Transverse colon (tissue), 4 donors: ENCODE data around the gene SMYD2. TPM values are rescaled to one million over a fixed set of nuclear protein-coding genes. Genes with fewer than 3 reads are reported as not detected.

ENCODE experiments used
- DNase-seq: peaks from one replicate; pipeline ENCODE4 v3.0.0-alpha.2; 2019
- H3K27ac ChIP-seq, 4 donors: fragments of 200-600 bp; sonication (generic); 2 replicates each; pipeline ENCODE4 v1.5.1; 2016 to 2018; ENCODE audit warnings: inconsistent platforms in 4 of 4
- H3K27me3 ChIP-seq: fragments of 200-600 bp; sonication (generic); 2 replicates; pipeline ENCODE4 v1.5.1; 2017; ENCODE audit warnings: inconsistent platforms
- H3K36me3 ChIP-seq, 4 donors: fragments of 200-600 bp; sonication (generic); 2 replicates each; pipeline ENCODE4 v1.5.1; 2017 to 2019; ENCODE audit warnings: inconsistent platforms in 4 of 4
- H3K4me1 ChIP-seq, 4 donors: fragments of 200-600 bp; sonication (generic); 2 replicates each; pipeline ENCODE4 v1.5.1; 2017 to 2020; ENCODE audit warnings: inconsistent platforms in 4 of 4
- H3K4me3 ChIP-seq, 4 donors: fragments of 200-600 bp; sonication (generic); 1 replicate in 1 of 4; 2 replicates in 3 of 4; pipeline versions ENCODE4 v1.5.1 to v1.6.1; 2017 to 2019; ENCODE audit warnings: inconsistent platforms in 4 of 4
- H3K9me3 ChIP-seq, 2 donors: fragments of 200-600 bp; sonication (generic); 2 replicates each; pipeline ENCODE4 v1.5.1; 2017 to 2019; ENCODE audit warnings: inconsistent platforms in 2 of 2
- EP300 ChIP-seq: sonication (generic); formaldehyde crosslinking; IDR thresholded peaks from one replicate; pipeline ENCODE4 v1.6.1; 2017; ENCODE audit warnings: antibody characterized with exemption, low read depth
- POLR2A ChIP-seq: fragments of 450-650 bp; IDR thresholded peaks from one replicate; pipeline ENCODE4 v1.6.1; 2016; ENCODE audit warnings: antibody characterized with exemption, mild to moderate bottlenecking, moderate library complexity
- POLR2AphosphoS5 ChIP-seq, 3 donors: sonication (generic); formaldehyde crosslinking; IDR thresholded peaks; one replicate each; pipeline ENCODE4 v1.6.1; 2016; ENCODE audit warnings: antibody characterized with exemption in 3 of 3
- WGBS, 2 donors: methylation state at CpG; one replicate each; pipeline ENCODE4 v1.1.5; 2018; ENCODE audit warnings: low coverage in 1 of 2; 5-methylcytosine and 5-hydroxymethylcytosine counted together
- in situ Hi-C, 4 donors: fragments of 200-750 bp; cut with MboI; loops; one replicate each; pipeline versions ENCODE4 v1.15.0 to v1.15.1; 2017; ENCODE audit warnings: low sequenced_read_pairs in 3 of 4, low pct_ligation_motif_present in 1 of 4, low pct_unique_long_range_greater_than_20kb in 1 of 4
- intact Hi-C: fragments of 100-400 bp; cut with DNase I; formaldehyde crosslinking; loops from one replicate; pipeline ENCODE4 v1.15.1; 2023; ENCODE audit warnings: low total_unique reads
- total RNA-seq, 4 donors: library from RNA; depleted of rRNA; stranded (reverse); fragments of >200 nt; gene quantifications; one replicate each; pipeline ENCODE4 v1.1.0, GENCODE V29; 2016
- TF ChIP-seq, protein P1 (sequence below), 5 experiments: fragments of 200-600 bp in 3 of 5; fragments of 450-650 bp in 2 of 5; sonication (generic) in 3 of 5; IDR thresholded peaks; 1 replicate in 2 of 5; 2 replicates in 3 of 5; pipeline ENCODE4 v1.5.1; 2016 to 2017; ENCODE audit warnings: antibody characterized with exemption in 5 of 5, inconsistent platforms in 3 of 5, mild to moderate bottlenecking in 2 of 5, moderate library complexity in 1 of 5

SMYD2 gene
- total RNA-seq, 4 donors from 2014 or later = 8.6 to 21.8 (median 20.9) TPM

DNA sequence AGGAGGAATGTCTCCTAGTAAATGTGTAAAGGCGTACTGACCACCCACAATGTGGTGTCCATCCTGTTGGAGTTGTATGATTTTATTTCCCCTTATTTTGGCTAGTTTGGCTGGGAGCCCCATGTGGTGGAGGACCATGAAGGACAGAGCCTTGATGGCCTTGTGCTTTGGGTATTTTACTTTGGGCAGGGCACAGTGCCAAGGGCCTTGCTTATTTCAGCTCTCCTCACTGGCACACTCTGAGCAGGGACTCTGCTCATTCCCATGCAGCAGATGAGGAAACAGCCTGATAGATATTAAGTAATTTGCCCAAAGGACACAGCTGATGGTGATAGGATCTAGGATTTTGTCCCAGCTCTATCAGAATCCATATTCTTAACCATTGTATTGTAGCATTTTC is 50.2 kb downstream of the SMYD2 start:
- peaks cover 0 to 3% (median 0%) of the 10 kb centered on the region in 4 donors for H3K4me1 ChIP-seq
- TF ChIP-seq POLR2AphosphoS5 (IDR thresholded peaks at IDR 0.05) (no peak), EP300 (no peak), POLR2A (no peak)
- TF ChIP-seq, protein P1, sequence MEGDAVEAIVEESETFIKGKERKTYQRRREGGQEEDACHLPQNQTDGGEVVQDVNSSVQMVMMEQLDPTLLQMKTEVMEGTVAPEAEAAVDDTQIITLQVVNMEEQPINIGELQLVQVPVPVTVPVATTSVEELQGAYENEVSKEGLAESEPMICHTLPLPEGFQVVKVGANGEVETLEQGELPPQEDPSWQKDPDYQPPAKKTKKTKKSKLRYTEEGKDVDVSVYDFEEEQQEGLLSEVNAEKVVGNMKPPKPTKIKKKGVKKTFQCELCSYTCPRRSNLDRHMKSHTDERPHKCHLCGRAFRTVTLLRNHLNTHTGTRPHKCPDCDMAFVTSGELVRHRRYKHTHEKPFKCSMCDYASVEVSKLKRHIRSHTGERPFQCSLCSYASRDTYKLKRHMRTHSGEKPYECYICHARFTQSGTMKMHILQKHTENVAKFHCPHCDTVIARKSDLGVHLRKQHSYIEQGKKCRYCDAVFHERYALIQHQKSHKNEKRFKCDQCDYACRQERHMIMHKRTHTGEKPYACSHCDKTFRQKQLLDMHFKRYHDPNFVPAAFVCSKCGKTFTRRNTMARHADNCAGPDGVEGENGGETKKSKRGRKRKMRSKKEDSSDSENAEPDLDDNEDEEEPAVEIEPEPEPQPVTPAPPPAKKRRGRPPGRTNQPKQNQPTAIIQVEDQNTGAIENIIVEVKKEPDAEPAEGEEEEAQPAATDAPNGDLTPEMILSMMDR (IDR thresholded peaks at IDR 0.05) = no peak
- no peaks in the 10 kb centered on the region for H3K9me3 ChIP-seq
- no peak overlapping the region for H3K27ac ChIP-seq
- in situ Hi-C loops = loop anchor here in 3 of 4 donors (10.0 to 25.0 kb wide), 2 partner anchors 254 to 256 kb away; no protein-coding TSS in a partner anchor
- no peaks in the 10 kb centered on the region for H3K27me3 ChIP-seq
- intact Hi-C loops = loop anchor here (2.0 to 5.0 kb wide), 3 partner anchors 70 to 256 kb away; no protein-coding TSS in a partner anchor
- H3K36me3 ChIP-seq = no peaks in the 10 kb centered on the region
- H3K4me3 ChIP-seq = no peak overlapping the region
- DNase-seq = no peak
- WGBS, 2 donors = 94 to 100% methylated on average over 1 of the region's 1 CpG

GRCh38 chr1:214331827-214332423 is 51.0 kb downstream of the SMYD2 start:
- no peaks in the 10 kb centered on the region for H3K9me3 ChIP-seq
- H3K4me3 ChIP-seq = no peak overlapping the region
- no peaks in the 10 kb centered on the region for H3K36me3 ChIP-seq
- in situ Hi-C loops = loop anchor here in 3 of 4 donors (10.0 to 25.0 kb wide), 2 partner anchors 253 to 255 kb away; no protein-coding TSS in a partner anchor
- TF ChIP-seq POLR2A (no peak), POLR2AphosphoS5 (IDR thresholded peaks at IDR 0.05) (no peak), EP300 (no peak)
- TF ChIP-seq, protein P1 (IDR thresholded peaks at IDR 0.05) = peak; percentile 54 to 80 (median 66)
- no peak overlapping the region for H3K27ac ChIP-seq
- H3K4me1 ChIP-seq = peaks cover 0 to 3% (median 0%) of the 10 kb centered on the region in 4 donors
- no peaks in the 10 kb centered on the region for H3K27me3 ChIP-seq
- intact Hi-C loops = loop anchor here (2.0 to 5.0 kb wide), 3 partner anchors 71 to 255 kb away; no protein-coding TSS in a partner anchor
- WGBS, 2 donors = 72% methylated on average over 9 of the region's 9 CpGs; no CpG with 5 or more reads in 1 of the 2 donors
- peak; percentile 30 for DNase-seq

DNA sequence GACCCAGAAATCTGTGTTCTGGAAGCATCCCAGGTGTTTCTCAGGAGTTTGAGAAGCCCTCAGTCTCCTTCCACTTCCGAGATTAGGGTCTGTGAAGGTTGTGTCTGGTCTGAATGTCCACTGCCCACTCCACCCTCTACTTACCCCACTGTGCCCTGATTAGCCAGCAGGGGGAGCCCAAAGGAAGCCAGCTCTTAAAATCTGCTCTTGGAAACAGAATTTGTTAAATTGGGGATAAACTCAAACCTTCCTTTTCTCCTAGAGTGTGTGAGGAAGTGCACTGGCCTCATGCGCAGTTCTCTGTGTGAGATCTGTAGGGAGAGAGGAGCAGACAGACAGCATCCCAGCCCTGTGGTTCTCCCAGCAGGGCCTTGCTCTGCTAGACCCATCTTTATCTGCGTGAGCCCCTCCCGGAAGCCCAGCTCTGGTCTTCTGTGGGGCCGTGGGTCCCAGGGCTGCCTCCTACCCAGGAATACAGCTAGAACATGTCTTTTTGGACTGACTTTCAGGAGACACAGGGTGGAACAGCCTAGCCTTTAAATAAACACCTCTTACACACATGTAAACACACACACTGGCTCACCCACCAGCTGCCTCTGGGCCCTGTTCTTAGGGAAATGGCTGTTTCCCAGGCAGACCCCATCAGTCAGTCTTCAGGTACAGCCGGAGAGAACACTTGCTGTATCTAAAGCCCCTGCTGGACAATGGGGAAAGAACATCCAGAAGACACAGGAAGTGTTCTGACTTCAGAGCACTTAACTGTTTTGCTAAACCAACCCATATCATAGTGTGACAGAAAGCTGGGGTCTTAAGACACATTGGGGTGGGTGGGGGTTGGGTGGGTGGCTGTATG is 52.2 kb downstream of the SMYD2 start:
- peak; percentile 57 for DNase-seq
- TF ChIP-seq POLR2A (no peak), POLR2AphosphoS5 (IDR thresholded peaks at IDR 0.05) (no peak), EP300 (no peak)
- TF ChIP-seq, protein P1 (IDR thresholded peaks at IDR 0.05) = peak; percentile 68 to 84 (median 77)
- Histone ChIP-seq H3K4me3 (no peak overlapping the region), H3K9me3 (no peaks in the 10 kb centered on the region), H3K4me1 (peaks cover 0 to 3% (median 0%) of the 10 kb centered on the region in 4 donors), H3K27me3 (no peaks in the 10 kb centered on the region), H3K27ac (peak overlapping the region in 1 of 4 donors; percentile 17), H3K36me3 (no peaks in the 10 kb centered on the region)
- intact Hi-C loops (loop anchor here (5.0 kb wide), 2 partner anchors 121 to 254 kb away; no protein-coding TSS in a partner anchor), in situ Hi-C loops (loop anchor here in 3 of 4 donors (10.0 to 25.0 kb wide), 2 partner anchors 252 to 254 kb away; no protein-coding TSS in a partner anchor)
- WGBS, 2 donors = 17 to 68% methylated on average over 1 to 6 of the region's 6 CpGs

DNA sequence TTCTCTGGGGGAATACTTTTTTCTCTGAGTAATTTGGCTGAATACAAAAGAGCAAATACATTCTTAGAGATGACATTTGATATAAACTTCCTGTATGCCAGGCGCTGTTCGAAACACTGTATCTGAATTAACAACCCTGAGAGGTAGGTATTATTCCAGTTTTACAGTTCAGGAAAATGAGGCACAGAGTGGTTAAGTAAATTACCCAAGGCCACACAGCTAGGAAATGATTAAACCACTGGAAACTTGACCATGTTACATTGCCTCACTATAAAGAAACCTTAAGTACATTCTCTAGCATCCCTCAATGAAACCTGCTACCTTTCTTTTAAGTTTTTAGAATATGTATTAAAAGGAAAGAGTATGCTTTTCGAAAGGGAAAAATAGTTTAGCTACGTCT is 54.6 kb downstream of the SMYD2 start:
- in situ Hi-C loops = loop anchor here in 3 of 4 donors (10.0 to 25.0 kb wide), 2 partner anchors 249 to 252 kb away; no protein-coding TSS in a partner anchor

More for the DNA sequence above, 54.6 kb downstream of the SMYD2 start:
- intact Hi-C loops = no loop called here
- DNase-seq = no peak
- Histone ChIP-seq H3K27ac (no peak overlapping the region), H3K36me3 (no peaks in the 10 kb centered on the region), H3K4me1 (peaks cover 0 to 3% (median 0%) of the 10 kb centered on the region in 4 donors), H3K27me3 (no peaks in the 10 kb centered on the region), H3K9me3 (no peaks in the 10 kb centered on the region), H3K4me3 (no peak overlapping the region)
- TF ChIP-seq, protein P1 (IDR thresholded peaks at IDR 0.05) = no peak
- WGBS, 2 donors = 90 to 98% methylated on average over 4 of the region's 4 CpGs
